HG02588 (cell line): ENCODE results near the gene FNDC4.
"Not testable (repeated sequence)": the region's sequence is repeated elsewhere in the genome, so short reads cannot be mapped to it uniquely, and the experiment has no call there.

Experiments used
- ATAC-seq: cut with Tn5 transposase; IDR thresholded peaks from one replicate; pipeline ENCODE4 v1.9.1; 2021; ENCODE audit warnings: mild to moderate bottlenecking, moderate library complexity; ENCODE audit not compliant: unreplicated experiment

Gene FNDC4

DNA sequence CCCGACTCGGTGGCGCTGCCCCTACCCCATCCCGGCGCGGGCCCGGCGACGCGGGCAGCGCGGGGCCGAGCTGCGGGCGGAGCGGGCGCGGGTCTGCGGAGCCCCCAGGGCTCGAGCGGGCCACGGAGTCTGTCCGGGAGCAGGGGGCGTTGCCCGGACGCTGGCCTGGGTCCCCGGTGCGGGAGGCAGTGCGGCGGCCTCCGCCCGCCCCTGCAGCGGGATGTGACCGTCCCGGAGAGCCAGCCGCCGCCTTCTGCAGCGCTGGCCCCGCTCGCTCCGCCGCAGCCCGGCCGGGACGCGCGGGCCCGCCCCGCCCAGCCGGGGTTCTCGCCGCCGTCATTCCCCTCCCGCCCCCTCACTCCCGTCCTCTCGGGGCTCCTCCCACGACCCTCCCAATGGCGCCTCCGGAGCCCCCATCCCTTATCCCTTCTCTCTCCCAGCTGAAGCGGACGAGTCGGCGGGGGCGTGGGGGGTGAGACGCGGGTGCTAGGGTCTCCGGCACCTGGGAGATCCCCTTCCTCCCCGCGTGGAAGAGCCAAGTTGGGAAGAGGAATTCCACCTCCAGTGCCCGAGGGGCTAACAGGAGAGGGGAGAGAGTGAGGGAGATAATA, at the start of gene FNDC4:
Gene FNDC4 (minus strand): TSS at position 257 of the 611 bp plus-strand sequence. CDS start 521 bp downstream, outside the sequence.
- ATAC-seq = no peak

DNA sequence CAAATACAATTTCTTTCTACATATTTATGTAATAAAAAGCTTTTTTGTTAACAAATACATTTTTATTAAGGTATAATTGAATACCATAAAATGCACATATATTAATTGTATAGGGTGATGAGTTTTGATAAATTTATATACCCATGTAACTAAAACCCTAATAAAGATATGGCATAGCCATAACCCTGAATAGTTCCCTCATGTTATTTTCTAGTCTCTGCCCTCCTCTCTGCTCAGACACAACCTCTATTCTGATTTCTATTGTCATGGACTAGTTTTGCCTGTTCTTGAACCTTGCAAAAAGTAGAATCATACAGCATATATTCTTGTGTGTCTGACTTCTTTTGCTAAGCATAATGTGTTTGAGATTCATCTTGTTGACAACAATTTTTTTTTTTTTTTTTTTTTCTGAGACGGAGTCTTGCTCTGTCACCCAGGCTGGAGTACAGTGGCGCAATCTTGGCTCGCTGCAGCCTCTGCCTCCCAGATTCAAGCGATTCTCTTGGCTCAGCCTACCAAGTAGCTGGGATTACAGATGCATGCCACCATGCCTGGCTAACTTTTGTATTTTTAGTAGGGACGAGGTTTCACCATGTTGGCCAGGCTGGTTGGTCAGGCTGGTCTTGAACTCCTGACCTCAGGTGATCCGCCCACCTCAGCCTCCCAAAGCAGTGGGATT, 49.3 kb upstream of the FNDC4 start:
- no peak for ATAC-seq

GRCh38 chr2:27539649-27540048, 44.6 kb upstream of the FNDC4 start:
- not testable (repeated sequence) for ATAC-seq

GRCh38 chr2:27538839-27539450, 43.9 kb upstream of the FNDC4 start:
- ATAC-seq = not testable (repeated sequence)

- ATAC-seq = no peak
These were observed 42.3 kb upstream of the FNDC4 start for GRCh38 chr2:27537287-27537686.

GRCh38 chr2:27531983-27532382, 37.0 kb upstream of the FNDC4 start:
- ATAC-seq = no peak

- ATAC-seq = no peak
These were observed 32.2 kb upstream of the FNDC4 start for GRCh38 chr2:27527182-27527581.

- no peak for ATAC-seq
These were observed 27.5 kb upstream of the FNDC4 start for GRCh38 chr2:27522400-27522945.

DNA sequence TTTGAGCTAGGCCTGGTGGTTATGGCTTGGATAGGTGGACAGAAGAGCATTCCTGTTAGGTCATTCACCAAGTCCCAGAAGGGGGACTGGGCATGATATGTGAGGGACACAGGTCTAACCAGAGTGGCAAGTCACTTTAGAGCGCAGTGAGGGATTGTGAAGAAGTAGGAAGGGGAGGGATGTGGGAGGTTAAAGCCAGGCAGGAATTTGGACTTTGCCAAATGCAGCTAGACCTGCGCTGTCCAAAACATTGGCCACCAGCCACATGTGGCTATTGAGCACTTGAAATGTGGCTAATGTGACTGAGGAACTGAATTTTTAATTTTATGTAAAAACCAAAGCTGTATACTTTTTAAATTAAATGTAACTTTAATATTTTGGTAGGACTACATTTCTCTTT, 25.3 kb upstream of the FNDC4 start:
- ATAC-seq = no peak

DNA sequence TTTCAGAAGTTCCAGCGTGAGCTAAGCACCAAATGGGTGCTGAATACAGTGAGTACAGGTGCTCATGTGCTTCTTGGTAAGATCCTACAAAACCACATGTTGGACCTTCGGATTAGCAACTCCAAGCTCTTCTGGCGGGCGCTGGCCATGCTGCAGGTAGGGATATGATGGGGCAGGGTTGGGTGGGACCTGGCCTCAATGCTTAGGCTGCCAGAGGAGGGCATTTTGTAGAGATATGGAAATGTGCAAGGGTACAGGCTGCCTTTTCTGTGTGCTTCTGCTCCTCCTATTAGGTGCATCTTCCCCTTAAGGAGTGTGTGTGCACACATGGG, 23.7 kb upstream of the FNDC4 start:
- no peak for ATAC-seq

DNA sequence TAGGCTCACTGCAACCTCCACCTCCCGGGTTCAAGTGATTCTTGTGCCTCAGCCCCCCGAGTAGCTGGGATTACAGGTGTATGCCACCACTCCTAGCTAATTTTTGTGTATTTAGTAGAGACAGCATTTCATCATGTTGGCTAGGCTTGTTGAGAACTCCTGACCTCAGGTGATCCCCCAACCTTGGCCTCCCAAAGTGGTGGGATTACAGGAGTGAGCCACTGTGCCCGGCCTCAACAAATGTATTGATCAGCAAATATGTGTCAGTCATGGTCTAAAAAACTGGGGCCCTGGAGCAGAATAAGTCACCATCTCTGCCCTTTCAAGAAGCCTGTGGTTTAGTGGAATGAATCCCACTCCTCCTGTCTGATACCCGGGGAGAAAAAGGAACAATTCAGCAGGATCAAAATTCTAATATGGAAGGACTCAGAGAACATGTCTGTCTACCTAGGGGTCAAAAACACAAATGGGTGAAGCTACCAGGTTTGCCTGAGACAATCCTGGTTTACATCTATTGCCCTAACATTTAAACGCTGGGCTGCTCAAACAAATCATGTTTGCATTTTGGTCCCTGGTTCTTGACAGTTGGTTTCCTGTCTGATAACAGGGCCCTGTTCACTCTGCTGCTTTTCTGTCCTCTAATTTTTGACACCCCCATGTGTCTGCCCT, 23.2 kb upstream of the FNDC4 start:
- no peak for ATAC-seq

DNA sequence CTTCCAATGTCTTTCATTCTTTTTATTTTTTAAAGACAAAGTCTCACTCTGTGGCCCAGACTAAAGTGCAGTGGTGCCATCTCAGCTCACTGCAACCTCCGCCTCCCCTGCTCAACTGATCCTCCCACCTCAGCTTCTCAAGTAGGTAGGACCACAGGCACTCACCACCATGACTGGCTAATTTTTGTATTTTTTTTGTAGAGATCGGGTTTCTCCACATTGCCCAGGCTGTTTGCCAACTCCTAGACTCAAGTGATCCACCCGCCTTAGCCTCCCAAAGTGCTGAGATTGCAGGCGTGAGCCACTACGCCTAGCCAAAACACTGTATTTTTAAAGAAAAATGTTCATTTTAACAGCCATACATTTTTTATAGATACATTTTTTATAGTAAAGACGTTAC, 14.3 kb upstream of the FNDC4 start:
- ATAC-seq = no peak

DNA sequence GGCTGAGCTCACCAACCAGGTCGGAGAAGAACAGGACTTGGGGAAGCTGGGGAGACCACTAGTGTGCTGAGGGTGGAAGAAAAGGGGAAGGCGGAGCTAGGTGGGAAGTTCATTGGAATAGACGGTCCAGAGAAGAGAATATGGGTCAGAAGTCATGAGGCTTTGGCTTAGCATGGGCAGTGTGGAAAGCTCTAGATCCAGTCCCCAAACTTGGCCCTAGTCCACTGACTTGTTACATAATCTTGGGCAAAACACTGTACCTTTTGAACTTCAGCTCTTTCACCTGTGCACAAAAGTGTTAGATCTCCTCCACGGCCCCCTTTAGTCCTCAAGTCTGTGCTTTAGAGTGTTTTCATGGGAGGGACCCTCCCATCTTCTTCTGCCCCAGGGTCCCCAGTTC, 12.3 kb upstream of the FNDC4 start:
- no peak for ATAC-seq

DNA sequence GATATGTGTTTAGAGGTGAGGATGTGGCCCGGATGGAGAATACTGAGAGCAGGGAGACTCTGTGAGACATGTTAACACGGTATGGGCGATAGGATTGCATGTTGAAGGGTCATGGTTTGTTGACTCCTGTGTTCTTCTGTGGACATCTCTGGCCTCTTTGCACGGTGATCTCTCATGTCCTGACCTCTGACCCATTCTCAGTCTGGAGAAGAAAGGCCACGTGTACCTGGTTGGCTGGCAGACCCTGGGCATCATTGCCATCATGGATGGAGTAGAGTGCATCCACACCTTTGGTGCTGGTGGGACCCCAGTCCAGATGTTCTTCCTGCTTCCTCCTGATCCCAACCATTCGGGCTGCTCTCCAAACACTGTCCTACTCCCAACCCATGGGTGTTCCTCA, 11.6 kb upstream of the FNDC4 start:
- ATAC-seq = no peak

DNA sequence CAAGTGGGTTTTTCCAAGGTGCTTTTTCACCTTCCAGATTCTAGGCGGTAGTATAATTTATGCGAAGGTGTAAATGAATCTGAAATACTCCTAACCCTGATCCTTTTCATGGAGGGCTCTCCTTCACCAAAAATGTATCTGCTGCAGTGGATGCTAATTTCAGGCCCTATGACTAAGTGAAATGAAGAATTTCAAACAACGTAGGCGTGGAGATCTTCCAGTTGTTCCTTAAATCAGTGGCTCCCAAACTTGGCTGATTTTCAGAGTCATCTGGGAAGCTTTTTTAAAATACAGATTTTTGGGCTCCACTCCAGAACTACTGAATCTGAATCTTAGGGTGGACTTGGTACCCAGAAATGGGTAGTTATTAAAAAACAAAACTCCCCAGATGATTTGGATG, 7.1 kb upstream of the FNDC4 start:
- no peak for ATAC-seq

- ATAC-seq = no peak
These were observed 6.0 kb upstream of the FNDC4 start for GRCh38 chr2:27501042-27501441.

GRCh38 chr2:27498975-27499374, 4.0 kb upstream of the FNDC4 start:
- ATAC-seq = no peak

- no peak for ATAC-seq
These were observed 2.3 kb upstream of the FNDC4 start for GRCh38 chr2:27497288-27497627.

- no peak for ATAC-seq
These were observed 1.6 kb upstream of the FNDC4 start, which contains the start of gene GCKR for GRCh38 chr2:27496357-27497287. Gene GCKR, plus strand, starts transcription at chr2:27496839. Its CDS starts 66 bp downstream, at chr2:27496905.

- ATAC-seq = no peak
These were observed 898 bp upstream of the FNDC4 start for GRCh38 chr2:27495840-27496356.
